Measurements from ENCODE around the gene CAMK1G. TPM values are rescaled to one million over a fixed set of nuclear protein-coding genes. Genes with fewer than 3 reads are reported as not detected.

The CAMK1G gene
- total and polyA plus RNA-seq, 2 experiments from 2014 or later = 0.32 to 0.76 TPM

- TF ChIP-seq CTCF (conservative IDR thresholded peaks at IDR 0.05; ENCODE audit: low read depth in 2 of 2) = no peak
Measured at GRCh38 chr1:209661071-209661470, 77.6 kb downstream of the CAMK1G start (continued).

- Histone ChIP-seq H2AFZ (no peak overlapping the region), H4K20me1 (replicated peaks; ENCODE audit: insufficient read depth) (no peaks in the 10 kb centered on the region), H3K27me3 (ENCODE audit: insufficient read depth) (no peaks in the 10 kb centered on the region), H3K27ac (ENCODE audit: low read depth) (no peak overlapping the region), H3F3A (replicated peaks; ENCODE audit: low read depth) (no peaks in the 10 kb centered on the region), H3K36me3 (ENCODE audit: insufficient read depth) (no peaks in the 10 kb centered on the region), H3K79me2 (replicated peaks; ENCODE audit: insufficient read depth) (no peaks in the 10 kb centered on the region), H3K4me3 (no peak overlapping the region), H3K4me1 (ENCODE audit: insufficient read depth) (no peaks in the 10 kb centered on the region), H3K4me2 (no peak overlapping the region), H3K9me2 (ENCODE audit: insufficient read depth) (no peaks in the 10 kb centered on the region; the same call in 1 of the 2 replicates)
- ATAC-seq (no peak), DNase-seq (ENCODE audit: low spot score) (no peak)
- no peaks in the 10 kb centered on the region for H3K36me3 Mint-ChIP-seq (ENCODE audit: low read depth)
- peaks cover 11% of the 10 kb centered on the region; the same call in 1 of the 3 replicates for H3K4me1 Mint-ChIP-seq
- H3K9me3 Mint-ChIP-seq = no peaks in the 10 kb centered on the region
- H3K27ac Mint-ChIP-seq = no peak overlapping the region
- no peak overlapping the region for H3K4me3 Mint-ChIP-seq
- H3K27me3 Mint-ChIP-seq (ENCODE audit: insufficient read depth, low read depth, poor library complexity) = no peaks in the 10 kb centered on the region
- TF ChIP-seq EZH2phosphoT487 (IDR thresholded peaks at IDR 0.05; ENCODE audit: unreplicated experiment) (no peak), CTCF (conservative IDR thresholded peaks at IDR 0.05; ENCODE audit: low read depth in 2 of 2) (no peak), JUNB (IDR thresholded peaks at IDR 0.05; ENCODE audit: unreplicated experiment) (no peak), ZNF462 (CRISPR knock-in tag; IDR thresholded peaks at IDR 0.05) (no peak), EZH2 (IDR thresholded peaks at IDR 0.05; ENCODE audit: low read depth, unreplicated experiment) (no peak), STAT1 (IDR thresholded peaks at IDR 0.05; ENCODE audit: unreplicated experiment) (no peak), ZNF114 (CRISPR knock-in tag; IDR thresholded peaks at IDR 0.05) (no peak), ETS1 (IDR thresholded peaks at IDR 0.05) (no peak), ZNF331 (CRISPR knock-in tag; IDR thresholded peaks at IDR 0.05; ENCODE audit: low read depth) (no peak), POLR2AphosphoS5 (IDR thresholded peaks at IDR 0.05; ENCODE audit: low read depth) (no peak)
Measured at GRCh38 chr1:209662879-209663327, 79.4 kb downstream of the CAMK1G start.
